Gastrocnemius medialis (tissue), 4 donors: Measurements from ENCODE around the gene SLC25A11.

Experiments
- POLR2A ChIP-seq, 2 donors: fragments of 450-650 bp; IDR thresholded peaks; one replicate each; pipeline ENCODE4 v1.6.1; 2017; ENCODE audit warnings: antibody characterized with exemption in 2 of 2, mild to moderate bottlenecking in 2 of 2, moderate library complexity in 2 of 2
- TF ChIP-seq, protein P1 (sequence below), 5 experiments: fragments of 450-650 bp in 3 of 5; fragments of 200-600 bp in 2 of 5; sonication (generic) in 2 of 5; IDR thresholded peaks in 4 of 5; conservative IDR thresholded peaks in 1 of 5; 1 replicate in 4 of 5; 2 replicates in 1 of 5; pipeline ENCODE4 v1.5.1; 2016 to 2019; ENCODE audit warnings: antibody characterized with exemption in 5 of 5, mild to moderate bottlenecking in 3 of 5, moderate library complexity in 3 of 5

DNA sequence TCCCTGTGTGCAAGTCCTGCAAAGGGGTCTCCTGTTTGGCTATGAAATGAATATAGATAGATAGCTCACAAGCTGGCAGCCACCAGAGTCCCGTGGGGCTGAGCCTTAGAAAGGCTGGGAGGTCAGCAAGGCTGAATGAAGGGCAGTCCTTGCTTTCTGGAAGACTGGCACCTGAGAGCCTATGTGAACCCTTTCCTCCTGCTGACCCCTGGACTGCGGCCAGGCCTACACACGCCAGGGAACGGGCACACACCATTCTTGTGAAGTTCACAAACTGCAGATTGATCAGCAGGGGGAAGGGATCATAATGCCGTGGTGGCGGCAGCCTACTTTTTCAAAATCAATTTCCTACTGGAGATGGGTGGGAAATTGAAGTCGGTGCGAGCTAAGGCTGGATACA, 41.5 kb downstream of the SLC25A11 start:
- TF ChIP-seq, protein P1, sequence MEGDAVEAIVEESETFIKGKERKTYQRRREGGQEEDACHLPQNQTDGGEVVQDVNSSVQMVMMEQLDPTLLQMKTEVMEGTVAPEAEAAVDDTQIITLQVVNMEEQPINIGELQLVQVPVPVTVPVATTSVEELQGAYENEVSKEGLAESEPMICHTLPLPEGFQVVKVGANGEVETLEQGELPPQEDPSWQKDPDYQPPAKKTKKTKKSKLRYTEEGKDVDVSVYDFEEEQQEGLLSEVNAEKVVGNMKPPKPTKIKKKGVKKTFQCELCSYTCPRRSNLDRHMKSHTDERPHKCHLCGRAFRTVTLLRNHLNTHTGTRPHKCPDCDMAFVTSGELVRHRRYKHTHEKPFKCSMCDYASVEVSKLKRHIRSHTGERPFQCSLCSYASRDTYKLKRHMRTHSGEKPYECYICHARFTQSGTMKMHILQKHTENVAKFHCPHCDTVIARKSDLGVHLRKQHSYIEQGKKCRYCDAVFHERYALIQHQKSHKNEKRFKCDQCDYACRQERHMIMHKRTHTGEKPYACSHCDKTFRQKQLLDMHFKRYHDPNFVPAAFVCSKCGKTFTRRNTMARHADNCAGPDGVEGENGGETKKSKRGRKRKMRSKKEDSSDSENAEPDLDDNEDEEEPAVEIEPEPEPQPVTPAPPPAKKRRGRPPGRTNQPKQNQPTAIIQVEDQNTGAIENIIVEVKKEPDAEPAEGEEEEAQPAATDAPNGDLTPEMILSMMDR (IDR thresholded peaks at IDR 0.05 in 4 of 5, conservative IDR thresholded peaks at IDR 0.05 in 1 of 5): no peak
- TF ChIP-seq POLR2A (IDR thresholded peaks at IDR 0.05): no peak
